NCI-H82 (cell line): Measurements from ENCODE around the gene CXorf65.

Experiments
- DNase-seq: peaks from one replicate; lab custom pipeline; 2025; lab: John Stamatoyannopoulos, UW

CXorf65 gene

DNA sequence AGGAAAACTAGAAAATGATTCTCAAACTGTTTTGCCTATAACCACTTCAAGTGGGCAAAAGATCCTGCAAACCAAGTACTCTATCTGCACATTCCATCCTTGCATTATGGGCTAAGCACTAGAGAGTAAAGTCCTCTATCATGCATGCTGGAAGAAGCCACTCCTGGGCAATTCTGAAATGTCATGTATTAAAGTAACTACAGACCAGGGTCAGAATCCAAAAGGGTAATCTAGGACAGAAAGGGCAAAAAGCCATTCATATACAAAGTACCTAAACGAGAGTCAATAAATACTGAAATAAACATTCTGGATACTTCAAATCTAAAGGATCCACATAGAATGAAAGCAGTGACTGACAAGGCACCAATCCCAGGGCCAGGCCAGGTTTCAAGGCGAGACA is 39.5 kb downstream of the CXorf65 start:
- DNase-seq, result no peak

DNA sequence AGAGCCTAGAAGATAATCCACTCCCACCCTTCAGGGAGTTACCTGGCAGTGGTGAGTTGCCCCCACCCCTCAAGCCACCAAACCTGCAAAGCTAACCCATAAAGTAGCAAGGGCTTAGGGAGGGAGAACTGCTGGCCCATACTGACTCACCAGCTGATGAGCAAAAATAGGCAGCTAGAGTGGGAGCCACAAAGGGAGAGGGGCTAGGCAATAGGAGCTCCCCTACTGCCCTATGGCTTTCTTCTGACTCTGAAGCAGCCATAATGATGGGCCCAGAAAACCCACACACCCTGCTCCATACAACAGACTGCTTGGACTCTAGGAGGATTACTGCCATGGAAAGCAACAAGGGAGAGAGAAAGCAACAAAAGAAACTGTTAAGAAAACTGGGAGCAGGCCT is 46.4 kb downstream of the CXorf65 start:
- no peak for DNase-seq

DNA sequence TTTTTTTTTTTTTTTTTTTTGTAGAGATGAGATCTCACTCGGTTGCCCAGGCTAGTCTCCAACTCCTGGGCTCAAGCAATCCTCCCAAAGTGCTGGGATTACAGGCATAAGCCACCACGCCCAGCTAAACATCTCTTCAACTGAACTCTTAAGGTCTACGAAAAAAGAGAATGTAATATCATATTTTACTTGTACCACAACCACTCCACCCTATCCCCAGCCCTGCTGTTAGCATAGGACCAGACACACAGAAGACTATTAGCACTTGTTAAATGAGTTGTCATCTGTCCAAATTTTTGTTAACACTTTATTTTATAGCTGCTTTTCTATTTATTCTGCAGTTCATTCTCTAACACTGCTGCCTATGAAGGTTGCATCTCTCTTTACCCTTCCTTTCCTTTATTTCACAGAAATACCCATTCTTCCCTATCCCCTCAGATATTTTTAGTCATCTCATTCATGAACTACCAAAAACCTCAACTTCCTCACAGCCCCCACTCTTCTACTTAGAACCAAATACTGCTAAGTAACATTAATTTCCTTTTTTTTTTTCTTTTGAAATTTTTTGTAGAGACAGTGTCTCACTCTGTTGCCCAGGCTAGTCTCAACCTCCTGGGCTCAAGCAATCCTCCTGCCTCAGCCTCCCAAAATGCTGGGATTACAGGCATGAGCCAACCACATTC is 48.6 kb downstream of the CXorf65 start:
- no peak for DNase-seq

DNA sequence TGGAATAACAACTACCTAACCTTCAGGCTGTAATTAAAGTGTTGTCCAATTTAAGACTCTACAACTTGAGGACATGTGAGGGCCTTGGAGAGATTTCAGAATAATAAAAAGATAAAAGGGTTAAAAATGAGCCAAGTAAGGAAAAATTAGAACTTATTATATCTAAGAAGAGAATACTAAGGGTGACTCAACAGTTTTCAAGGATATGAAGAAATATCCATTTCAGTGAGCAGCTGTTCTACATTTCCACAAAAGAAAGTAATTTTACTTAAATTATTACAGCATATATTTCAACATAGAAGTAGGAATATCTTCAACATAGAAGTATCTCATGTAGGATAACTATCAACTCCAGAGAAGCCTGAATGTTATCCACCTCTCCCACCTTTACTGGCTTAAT is 49.7 kb downstream of the CXorf65 start:
- no peak for DNase-seq
